ENCODE results near the gene MPHOSPH10. TPM values are rescaled to one million over a fixed set of nuclear protein-coding genes. Genes with fewer than 3 reads are reported as not detected.
A peak's percentile ranks its signal among the peaks of the same experiment; 100 is the strongest.

Gene MPHOSPH10, protein sequence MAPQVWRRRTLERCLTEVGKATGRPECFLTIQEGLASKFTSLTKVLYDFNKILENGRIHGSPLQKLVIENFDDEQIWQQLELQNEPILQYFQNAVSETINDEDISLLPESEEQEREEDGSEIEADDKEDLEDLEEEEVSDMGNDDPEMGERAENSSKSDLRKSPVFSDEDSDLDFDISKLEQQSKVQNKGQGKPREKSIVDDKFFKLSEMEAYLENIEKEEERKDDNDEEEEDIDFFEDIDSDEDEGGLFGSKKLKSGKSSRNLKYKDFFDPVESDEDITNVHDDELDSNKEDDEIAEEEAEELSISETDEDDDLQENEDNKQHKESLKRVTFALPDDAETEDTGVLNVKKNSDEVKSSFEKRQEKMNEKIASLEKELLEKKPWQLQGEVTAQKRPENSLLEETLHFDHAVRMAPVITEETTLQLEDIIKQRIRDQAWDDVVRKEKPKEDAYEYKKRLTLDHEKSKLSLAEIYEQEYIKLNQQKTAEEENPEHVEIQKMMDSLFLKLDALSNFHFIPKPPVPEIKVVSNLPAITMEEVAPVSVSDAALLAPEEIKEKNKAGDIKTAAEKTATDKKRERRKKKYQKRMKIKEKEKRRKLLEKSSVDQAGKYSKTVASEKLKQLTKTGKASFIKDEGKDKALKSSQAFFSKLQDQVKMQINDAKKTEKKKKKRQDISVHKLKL
- total RNA-seq (2012; rRNA removed), result 5.4 and 15.6 TPM in 2 replicates
- 11.1 and 11.2 TPM in 2 replicates for polyA plus RNA-seq (2012; rRNA removed)
- 1.4 and 1.6 TPM in 2 replicates for polyA plus RNA-seq (2012; cell fraction: cytosol; rRNA removed)
- 2.6 and 9.3 TPM in 2 replicates for polyA plus RNA-seq (2012; cell fraction: nucleus; rRNA removed; ENCODE audit: low replicate concordance)
- percentile 75 among the genes with signal in this experiment for Bru-seq, nascent RNA
- percentile 68 among the genes with signal in this experiment for BruChase-seq, experiment 1, labeled RNA remaining after a 6-hour chase
- BruChase-seq, experiment 2, labeled RNA remaining after a 2-hour chase, result percentile 73 among the genes with signal in this experiment
- long read RNA-seq, transcript MPHOSPH10-201 (11 exons, 2,484 nt), result major isoform, 15 of 38 reads
- long read RNA-seq, partial matches to known transcripts, result 16 of 38 reads
- long read RNA-seq, other reads (novel, unspliced or antisense), result 4 of 38 reads

DNA sequence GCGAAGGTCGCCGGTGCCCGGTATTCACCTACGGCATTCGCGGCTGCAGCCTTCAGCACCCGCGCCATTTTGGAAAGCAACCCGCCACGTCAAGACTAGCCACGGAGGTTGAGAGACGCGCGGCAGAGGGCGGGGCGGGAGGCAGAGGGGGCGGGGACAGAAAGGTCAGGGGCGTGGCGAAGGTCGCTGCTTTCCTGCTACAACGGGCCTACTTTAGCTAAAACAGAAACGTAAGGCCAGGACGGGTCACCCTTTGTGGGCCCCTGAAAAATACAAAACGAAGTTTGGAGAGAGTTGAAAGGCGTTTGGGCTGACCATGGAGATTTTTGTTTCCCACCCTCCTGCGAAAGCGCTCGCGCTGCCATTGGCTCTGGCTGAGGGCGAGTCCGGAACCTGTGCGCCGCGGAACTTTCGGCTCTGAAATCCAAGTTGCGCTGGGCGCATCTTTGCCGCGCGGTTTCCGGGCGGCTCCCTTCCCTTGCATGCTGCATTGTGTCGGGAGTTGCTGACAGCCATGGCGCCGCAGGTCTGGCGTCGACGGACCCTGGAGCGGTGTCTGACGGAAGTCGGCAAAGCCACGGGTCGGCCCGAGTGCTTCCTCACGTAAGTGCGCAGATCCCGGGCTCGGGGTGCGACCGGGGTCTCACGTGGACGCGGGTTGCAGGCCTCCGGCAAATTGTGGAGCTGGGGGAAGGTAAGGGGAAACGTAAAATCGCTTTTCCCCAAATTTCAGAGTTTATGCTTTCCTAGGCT is at the start of gene MPHOSPH10, which contains the start of gene MCEE:
Gene MPHOSPH10 (plus strand): TSS at position 483 of the 753 bp plus-strand sequence. CDS start 32 bp downstream, at position 515.
Gene MCEE (minus strand): TSS at position 78 of the 753 bp plus-strand sequence. CDS start 10 bp downstream, at position 68.
- peak; percentile 90 for DNase-seq
- Histone ChIP-seq H3K18ac (ENCODE audit: low read depth, low read length) (peak within 1 kb of the TSS; percentile 92), H3K27me3 (ENCODE audit: control insufficient read depth, insufficient read depth, low read length) (no peaks in the 10 kb centered on the region), H3K4me1 (ENCODE audit: control insufficient read depth, insufficient read depth, low read length) (peaks cover 3% of the 10 kb centered on the region; the same call in 1 of the 2 replicates), H2AK5ac (ENCODE audit: low read depth, low read length) (peak within 1 kb of the TSS; percentile 73), H3K9me1 (ENCODE audit: insufficient read depth, low read length) (peaks cover 4% of the 10 kb centered on the region; the same call in 1 of the 2 replicates), H4K91ac (ENCODE audit: insufficient read depth, low read depth, low read length) (peak within 1 kb of the TSS; percentile 94), H3K56ac (ENCODE audit: extremely low read depth, insufficient read depth, low read length) (peak within 1 kb of the TSS; percentile 90), H4K20me1 (ENCODE audit: insufficient read depth, low read length) (peaks cover 6% of the 10 kb centered on the region; the same call in 1 of the 2 replicates), H3K4me3 (ENCODE audit: insufficient read depth, low read depth, low read length) (peak within 1 kb of the TSS; percentile 78), H3K14ac (replicated peaks; ENCODE audit: low read depth, low read length) (peak within 1 kb of the TSS; percentile 94), H4K5ac (ENCODE audit: low read depth, low read length) (peak within 1 kb of the TSS; percentile 97), H3K27ac (ENCODE audit: insufficient read depth, low read length) (peak within 1 kb of the TSS; percentile 84), H2BK5ac (ENCODE audit: low read depth, low read length, poor library complexity, severe bottlenecking) (peak within 1 kb of the TSS; percentile 93), H3K23ac (ENCODE audit: low read depth, low read length) (peak within 1 kb of the TSS; percentile 99), H2BK20ac (ENCODE audit: low read depth, low read length) (peak within 1 kb of the TSS; percentile 84), H2BK120ac (ENCODE audit: low read depth, low read length) (peak within 1 kb of the TSS; percentile 97), H2BK15ac (ENCODE audit: low read depth, low read length) (peak within 1 kb of the TSS; percentile 69; the same call in 1 of the 3 replicates), H3K79me1 (ENCODE audit: low read depth in 1 of 2, low read length in 2 of 2) (peaks cover 4 to 28% of the 10 kb centered on the region in 2 experiments; a peak in 2 of 4 replicates), H3K4me2 (ENCODE audit: low read depth, low read length) (peak within 1 kb of the TSS; percentile 87), H3K36me3 (ENCODE audit: control insufficient read depth, insufficient read depth, low read length) (peaks cover 7% of the 10 kb centered on the region), H2AK9ac (replicated peaks; ENCODE audit: low read depth, low read length, poor library complexity) (peak within 1 kb of the TSS; percentile 95), H3K4ac (ENCODE audit: low read depth, low read length) (peak within 1 kb of the TSS; percentile 95), H3K9ac (ENCODE audit: low read depth, low read length) (peak within 1 kb of the TSS; percentile 100), H2AFZ (replicated peaks; ENCODE audit: low read length, poor library complexity) (peak within 1 kb of the TSS; percentile 96), H4K8ac (ENCODE audit: low read depth in 2 of 2, low read length in 2 of 2) (peak within 1 kb of the TSS; percentile 94 to 96), H3K9me3 (ENCODE audit: control insufficient read depth, insufficient read depth, low read length) (no peaks in the 10 kb centered on the region)
- in situ Hi-C loops (cut with MboI; ENCODE audit: low sequenced_read_pairs), result no loop called here
- ChIA-PET POLR2A (ENCODE audit: unreplicated experiment) (interaction anchor here (0.5 kb wide), 1 partner anchor 347 kb away, joined by 9 read pairs; no protein-coding TSS in a partner anchor), CTCF (interaction anchor here (0.6 kb wide), 1 partner anchor 64 kb away, joined by 5 read pairs; no protein-coding TSS in a partner anchor)
- BruUV-seq (replicated peaks), result no TSS peak
- dilution Hi-C loops (cut with HindIII; ENCODE audit: low sequenced_read_pairs, unreplicated experiment), result no loop called here
- intact Hi-C loops (cut with micrococcal nuclease), result loop anchor here (1.0 to 10.0 kb wide), 4 partner anchors 30 to 1447 kb away; partner anchors contain the start of genes NAGK and ZNF638
- ATAC-seq (ENCODE audit: low read depth), result peak; percentile 96
- WGBS, 2 experiments (ENCODE audit: extremely low coverage in 2 of 2, insufficient read length in 1 of 2), result 0% methylated on average over 23 of the region's 67 CpGs; no CpG with 5 or more reads in 1 of the 2 experiments
- TF ChIP-seq CHD1 (IDR thresholded peaks at IDR 0.05; ENCODE audit: low read depth, low read length) (peak; percentile 31), MXI1 (IDR thresholded peaks at IDR 0.05; ENCODE audit: borderline replicate concordance, low read depth, low read length) (peak; percentile 99), FOS (IDR thresholded peaks at IDR 0.05; ENCODE audit: low read depth, low read length) (0 out of 2 replicates have a peak, but pooled peaks have one; percentile 12), POLR2A (IDR thresholded peaks at IDR 0.05; ENCODE audit: low read depth, low read length) (peak; percentile 70), RAD21 (IDR thresholded peaks at IDR 0.05; ENCODE audit: low read length) (no peak), BHLHE40 (IDR thresholded peaks at IDR 0.05; ENCODE audit: low read depth, low read length) (peak; percentile 17; the same call in 1 of the 2 replicates), MAZ (IDR thresholded peaks at IDR 0.05; ENCODE audit: borderline replicate concordance, low read depth, low read length) (peak; percentile 52; the same call in 1 of the 2 replicates), RCOR1 (IDR thresholded peaks at IDR 0.05; ENCODE audit: insufficient replicate concordance, low read length) (peak; percentile 40)
- TF ChIP-seq, protein P1, sequence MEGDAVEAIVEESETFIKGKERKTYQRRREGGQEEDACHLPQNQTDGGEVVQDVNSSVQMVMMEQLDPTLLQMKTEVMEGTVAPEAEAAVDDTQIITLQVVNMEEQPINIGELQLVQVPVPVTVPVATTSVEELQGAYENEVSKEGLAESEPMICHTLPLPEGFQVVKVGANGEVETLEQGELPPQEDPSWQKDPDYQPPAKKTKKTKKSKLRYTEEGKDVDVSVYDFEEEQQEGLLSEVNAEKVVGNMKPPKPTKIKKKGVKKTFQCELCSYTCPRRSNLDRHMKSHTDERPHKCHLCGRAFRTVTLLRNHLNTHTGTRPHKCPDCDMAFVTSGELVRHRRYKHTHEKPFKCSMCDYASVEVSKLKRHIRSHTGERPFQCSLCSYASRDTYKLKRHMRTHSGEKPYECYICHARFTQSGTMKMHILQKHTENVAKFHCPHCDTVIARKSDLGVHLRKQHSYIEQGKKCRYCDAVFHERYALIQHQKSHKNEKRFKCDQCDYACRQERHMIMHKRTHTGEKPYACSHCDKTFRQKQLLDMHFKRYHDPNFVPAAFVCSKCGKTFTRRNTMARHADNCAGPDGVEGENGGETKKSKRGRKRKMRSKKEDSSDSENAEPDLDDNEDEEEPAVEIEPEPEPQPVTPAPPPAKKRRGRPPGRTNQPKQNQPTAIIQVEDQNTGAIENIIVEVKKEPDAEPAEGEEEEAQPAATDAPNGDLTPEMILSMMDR (conservative IDR thresholded peaks at IDR 0.05; ENCODE audit: low read depth, low read length), result no peak
